T-helper 17 cell (primary cell): ENCODE measurements around the gene TMEM205. TPM values are rescaled to one million over a fixed set of nuclear protein-coding genes. Genes with fewer than 3 reads are reported as not detected.

Source experiments
- ATAC-seq: fragments of 150-1000 bp; cut with Tn5 transposase; 2 replicates; pipeline ENCODE4 v1.10.0; 2021; ENCODE audit warnings: mild to moderate bottlenecking, moderate library complexity
- DNase-seq, 3 donors: peaks; one replicate each; pipeline versions ENCODE4 v3.0.0 to v3.0.0-alpha.2; 2020 to 2021
- H3K9me3 ChIP-seq: one replicate; pipeline ENCODE4 v1.7.0; 2013; ENCODE audit warnings: low read length, mild to moderate bottlenecking; ENCODE audit not compliant: control insufficient read depth, poor library complexity, severe bottlenecking
- H3K27ac Mint-ChIP-seq: one replicate; pipeline ENCODE4 v1.8.0; 2022; ENCODE audit warnings: mild to moderate bottlenecking, moderate library complexity, mixed read lengths
- H3K27me3 Mint-ChIP-seq: one replicate; pipeline ENCODE4 v1.8.0; 2022; ENCODE audit warnings: mixed read lengths
- H3K36me3 Mint-ChIP-seq: one replicate; pipeline ENCODE4 v1.8.0; 2022; ENCODE audit warnings: low read depth, mixed read lengths
- H3K4me1 Mint-ChIP-seq: one replicate; pipeline ENCODE4 v1.8.0; 2022; ENCODE audit warnings: mild to moderate bottlenecking, mixed read lengths
- H3K4me3 Mint-ChIP-seq: one replicate; pipeline ENCODE4 v1.8.0; 2022; ENCODE audit warnings: mild to moderate bottlenecking, moderate library complexity, mixed read lengths
- total RNA-seq, 4 donors: library from RNA in 2 of 4; stranded (reverse) in 2 of 4; gene quantifications; one replicate each; pipeline ENCODE4 v1.2.3 and lab custom pipeline; 2022 to 2026

Gene TMEM205
- total RNA-seq, 2 donors from 2014 or later: 15.3 to 21.9 TPM

GRCh38 chr19:11378319-11379189, 32.5 kb upstream of the TMEM205 start:
- DNase-seq (no peak), ATAC-seq (no peak)
- peaks cover 2% of the 10 kb centered on the region for H3K36me3 Mint-ChIP-seq
- no peak overlapping the region for H3K4me3 Mint-ChIP-seq
- H3K4me1 Mint-ChIP-seq: peaks cover 34% of the 10 kb centered on the region
- H3K9me3 ChIP-seq: no peaks in the 10 kb centered on the region
- peak overlapping the region; percentile 57 for H3K27ac Mint-ChIP-seq
- peaks cover 13% of the 10 kb centered on the region for H3K27me3 Mint-ChIP-seq

- H3K4me3 Mint-ChIP-seq: no peak overlapping the region
- H3K4me1 Mint-ChIP-seq: peaks cover 38% of the 10 kb centered on the region
- no peak for ATAC-seq
- H3K27me3 Mint-ChIP-seq: peaks cover 9% of the 10 kb centered on the region
- peaks cover 2% of the 10 kb centered on the region for H3K36me3 Mint-ChIP-seq
- DNase-seq: no peak
- H3K9me3 ChIP-seq: no peaks in the 10 kb centered on the region
- H3K27ac Mint-ChIP-seq: no peak overlapping the region
These were observed 31.7 kb upstream of the TMEM205 start for GRCh38 chr19:11377756-11378155.

DNA sequence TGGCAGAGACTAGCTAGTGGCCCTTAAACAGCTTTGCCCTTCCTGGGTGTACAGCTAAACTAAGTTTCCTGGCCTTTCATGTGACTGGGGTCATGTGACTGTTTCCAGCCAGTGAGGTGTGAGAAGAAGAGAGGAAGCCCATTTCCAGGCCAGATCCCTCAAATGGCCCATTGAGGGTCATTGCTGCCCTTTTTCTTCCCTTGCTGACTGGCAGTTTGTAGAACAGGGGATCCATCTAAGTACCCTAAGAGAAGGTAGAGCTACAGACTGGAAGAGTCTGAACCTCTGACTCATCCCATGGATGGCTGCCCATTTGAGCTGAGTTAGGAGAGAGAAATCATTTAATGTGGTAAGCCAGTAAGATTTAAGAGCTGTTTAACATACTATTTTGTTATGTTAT, 31.2 kb upstream of the TMEM205 start:
- peaks cover 38% of the 10 kb centered on the region for H3K4me1 Mint-ChIP-seq
- H3K36me3 Mint-ChIP-seq: peaks cover 2% of the 10 kb centered on the region
- H3K4me3 Mint-ChIP-seq: no peak overlapping the region
- peaks cover 6% of the 10 kb centered on the region for H3K27me3 Mint-ChIP-seq
- DNase-seq: no peak
- no peak for ATAC-seq
- no peaks in the 10 kb centered on the region for H3K9me3 ChIP-seq
- H3K27ac Mint-ChIP-seq: peak overlapping the region; percentile 2

- peaks cover 28% of the 10 kb centered on the region for H3K4me1 Mint-ChIP-seq
- ATAC-seq: peak; percentile 52
These were observed 29.3 kb upstream of the TMEM205 start for GRCh38 chr19:11375143-11375948.

GRCh38 chr19:11374433-11375142, 28.5 kb upstream of the TMEM205 start, which contains the start of gene SWSAP1:
SWSAP1 (plus strand) TSS chr19:11374666; CDS start chr19:11374681, 15 bp downstream.
- Mint-ChIP-seq H3K4me3 (no peak within 1 kb of the TSS), H3K36me3 (peaks cover 7% of the 10 kb centered on the region), H3K4me1 (peaks cover 22% of the 10 kb centered on the region), H3K27me3 (no peaks in the 10 kb centered on the region), H3K27ac (no peak within 1 kb of the TSS)
- ATAC-seq (peak; percentile 91), DNase-seq (peak; percentile 90 to 95 (median 93))
- no peaks in the 10 kb centered on the region for H3K9me3 ChIP-seq

More at GRCh38 chr19:11375143-11375948, 29.3 kb upstream of the TMEM205 start:
- peak; percentile 53 to 61 (median 61) for DNase-seq
- no peaks in the 10 kb centered on the region for H3K9me3 ChIP-seq
- H3K27me3 Mint-ChIP-seq: no peaks in the 10 kb centered on the region
- no peak overlapping the region for H3K4me3 Mint-ChIP-seq
- H3K36me3 Mint-ChIP-seq: peaks cover 7% of the 10 kb centered on the region
- no peak overlapping the region for H3K27ac Mint-ChIP-seq

- H3K4me1 Mint-ChIP-seq: peaks cover 22% of the 10 kb centered on the region
- no peak overlapping the region for H3K27ac Mint-ChIP-seq
- H3K9me3 ChIP-seq: no peaks in the 10 kb centered on the region
- DNase-seq (no peak), ATAC-seq (no peak)
- peaks cover 7% of the 10 kb centered on the region for H3K36me3 Mint-ChIP-seq
- no peak overlapping the region for H3K4me3 Mint-ChIP-seq
- no peaks in the 10 kb centered on the region for H3K27me3 Mint-ChIP-seq
These were observed 27.9 kb upstream of the TMEM205 start for GRCh38 chr19:11373885-11374432.

DNA sequence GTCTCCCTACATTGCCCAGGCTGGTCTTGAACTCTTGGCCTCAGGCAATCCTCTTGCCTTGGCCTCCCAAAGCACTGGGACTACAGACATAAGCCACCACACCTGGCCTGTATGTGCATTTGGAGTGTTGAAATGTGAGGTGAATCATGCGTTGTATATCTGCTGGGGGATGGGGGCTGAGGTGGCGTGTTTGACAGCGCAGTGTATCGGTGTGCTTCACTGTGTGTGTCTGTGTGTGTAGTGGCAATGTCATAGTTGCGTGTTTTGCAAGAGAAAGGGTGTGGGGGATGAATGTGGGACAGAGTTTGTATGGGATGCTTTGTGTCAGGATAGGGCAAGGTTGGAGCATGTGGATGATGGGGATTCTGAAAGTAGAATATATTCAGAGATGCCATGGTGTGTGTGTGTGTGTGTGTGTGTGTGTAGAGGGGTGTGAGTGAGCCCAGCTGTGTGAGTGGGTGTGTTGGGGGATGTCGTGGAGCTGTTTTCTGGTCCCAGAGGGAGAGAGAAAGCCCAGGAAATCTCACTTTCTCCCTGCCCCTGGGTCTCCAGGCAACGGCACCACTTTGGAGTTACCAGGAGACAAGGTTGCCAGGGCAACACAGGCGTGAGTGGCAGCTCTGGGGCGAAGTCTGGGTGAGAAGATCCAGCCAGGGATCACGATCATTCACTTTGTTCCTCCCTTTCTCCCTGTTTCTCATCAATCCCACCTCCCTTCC, 27.3 kb upstream of the TMEM205 start:
- peak overlapping the region; percentile 69 for H3K4me3 Mint-ChIP-seq
- DNase-seq: no peak
- H3K36me3 Mint-ChIP-seq: peaks cover 7% of the 10 kb centered on the region

DNA sequence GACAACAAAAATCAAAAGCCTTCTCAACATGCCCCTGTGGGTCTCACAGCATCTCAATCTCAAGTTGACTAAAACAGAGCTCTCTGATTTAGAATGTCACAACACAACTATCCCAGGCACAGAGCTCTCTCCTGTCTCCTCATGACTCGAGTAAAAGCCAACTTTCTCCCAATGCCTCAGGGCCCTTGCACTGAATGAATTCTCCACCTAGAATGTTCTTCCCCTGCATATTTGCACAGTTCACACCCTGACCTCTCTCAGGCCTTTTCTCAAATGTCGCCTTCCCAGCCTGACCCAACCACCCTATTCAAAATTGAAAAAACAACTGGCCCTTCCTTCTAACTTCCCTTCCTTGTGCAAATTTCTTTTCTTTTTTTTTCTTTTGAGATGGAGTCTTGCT, 24.7 kb upstream of the TMEM205 start:
- Mint-ChIP-seq H3K36me3 (peaks cover 4% of the 10 kb centered on the region), H3K27ac (no peak overlapping the region), H3K27me3 (no peaks in the 10 kb centered on the region), H3K4me1 (peaks cover 11% of the 10 kb centered on the region), H3K4me3 (no peak overlapping the region)
- ATAC-seq (no peak), DNase-seq (no peak)
- H3K9me3 ChIP-seq: no peaks in the 10 kb centered on the region

More for the DNA sequence above, 27.3 kb upstream of the TMEM205 start:
- no peak overlapping the region for H3K27ac Mint-ChIP-seq
- no peaks in the 10 kb centered on the region for H3K27me3 Mint-ChIP-seq
- peaks cover 22% of the 10 kb centered on the region for H3K4me1 Mint-ChIP-seq
- H3K9me3 ChIP-seq: no peaks in the 10 kb centered on the region
- no peak for ATAC-seq

GRCh38 chr19:11367528-11367927, 21.5 kb upstream of the TMEM205 start:
- no peak for DNase-seq
- Mint-ChIP-seq H3K27me3 (no peaks in the 10 kb centered on the region), H3K4me3 (no peak overlapping the region), H3K27ac (no peak overlapping the region), H3K4me1 (peaks cover 5% of the 10 kb centered on the region), H3K36me3 (peaks cover 4% of the 10 kb centered on the region)
- H3K9me3 ChIP-seq: no peaks in the 10 kb centered on the region
- ATAC-seq: no peak

- DNase-seq: no peak
- H3K4me1 Mint-ChIP-seq: peaks cover 2% of the 10 kb centered on the region
- H3K4me3 Mint-ChIP-seq: no peak overlapping the region
- H3K9me3 ChIP-seq: no peaks in the 10 kb centered on the region
- no peaks in the 10 kb centered on the region for H3K27me3 Mint-ChIP-seq
- ATAC-seq: no peak
- peaks cover under 1% of the 10 kb centered on the region for H3K36me3 Mint-ChIP-seq
- H3K27ac Mint-ChIP-seq: no peak overlapping the region
These were observed 19.6 kb upstream of the TMEM205 start for GRCh38 chr19:11365557-11366117.

GRCh38 chr19:11364935-11365334, 18.9 kb upstream of the TMEM205 start:
- Mint-ChIP-seq H3K4me1 (peaks cover 2% of the 10 kb centered on the region), H3K27me3 (no peaks in the 10 kb centered on the region), H3K36me3 (no peaks in the 10 kb centered on the region), H3K27ac (no peak overlapping the region), H3K4me3 (no peak overlapping the region)
- no peak for DNase-seq
- no peak for ATAC-seq
- H3K9me3 ChIP-seq: no peaks in the 10 kb centered on the region

- ATAC-seq (no peak), DNase-seq (no peak)
- no peaks in the 10 kb centered on the region for H3K9me3 ChIP-seq
- Mint-ChIP-seq H3K27ac (no peak overlapping the region), H3K4me3 (no peak overlapping the region), H3K36me3 (no peaks in the 10 kb centered on the region), H3K27me3 (no peaks in the 10 kb centered on the region), H3K4me1 (peaks cover 2% of the 10 kb centered on the region)
These were observed 18.3 kb upstream of the TMEM205 start for GRCh38 chr19:11364296-11364904.
